H9 (cell line): ENCODE data around the gene CRHR1. TPM values are rescaled to one million over a fixed set of nuclear protein-coding genes. Genes with fewer than 3 reads are reported as not detected.

Experiments used
- DNase-seq: peaks from one replicate; pipeline ENCODE4 v3.0.0-alpha.2; 2017
- H2AFZ ChIP-seq: one replicate; pipeline ENCODE4 v1.6.1; 2013; ENCODE audit warnings: mild to moderate bottlenecking, low read length, control low read depth, moderate library complexity
- H2AK5ac ChIP-seq: 2 replicates; pipeline ENCODE4 v1.6.1; 2013; ENCODE audit warnings: low read length, control low read depth, mixed read lengths; ENCODE audit not compliant: insufficient read length
- H2BK120ac ChIP-seq: one replicate; pipeline ENCODE4 v1.6.1; 2013; ENCODE audit warnings: low read depth, mild to moderate bottlenecking, low read length, control low read depth, inconsistent platforms; ENCODE audit not compliant: poor library complexity, severe bottlenecking
- H2BK12ac ChIP-seq: 2 replicates; pipeline ENCODE4 v1.6.1; 2013; ENCODE audit warnings: low read length, control low read depth, mixed read lengths, low read depth; ENCODE audit not compliant: insufficient read length
- H2BK15ac ChIP-seq: 2 replicates; pipeline ENCODE4 v1.6.1; 2013; ENCODE audit warnings: low read depth, low read length, control low read depth
- H2BK20ac ChIP-seq: one replicate; pipeline ENCODE4 v1.6.1; 2013; ENCODE audit warnings: low read depth, mild to moderate bottlenecking, low read length, control low read depth, inconsistent platforms; ENCODE audit not compliant: poor library complexity, severe bottlenecking
- H2BK5ac ChIP-seq: 2 replicates; pipeline ENCODE4 v1.6.1; 2013; ENCODE audit warnings: low read length, control low read depth, mixed read lengths; ENCODE audit not compliant: insufficient read length
- H3K14ac ChIP-seq: 2 replicates; pipeline ENCODE4 v1.6.1; 2013; ENCODE audit warnings: low read length, control low read depth; ENCODE audit not compliant: insufficient read depth
- H3K18ac ChIP-seq: 2 replicates; pipeline ENCODE4 v1.6.1; 2013; ENCODE audit warnings: low read depth, mild to moderate bottlenecking, mixed read lengths, low read length, control low read depth; ENCODE audit not compliant: insufficient read length
- H3K23ac ChIP-seq: 2 replicates; pipeline ENCODE4 v1.6.1; 2013; ENCODE audit warnings: low read length, control low read depth, mixed read lengths, low read depth; ENCODE audit not compliant: insufficient read length
- H3K23me2 ChIP-seq: 2 replicates; pipeline ENCODE4 v1.6.1; 2013; ENCODE audit warnings: low read depth, mild to moderate bottlenecking, mixed read lengths, low read length, control low read depth; ENCODE audit not compliant: insufficient read length, poor library complexity, severe bottlenecking
- H3K27ac ChIP-seq: 2 replicates; pipeline ENCODE4 v1.5.1; 2013; ENCODE audit warnings: low read length, control low read depth, mixed read lengths, low read depth; ENCODE audit not compliant: insufficient read length
- H3K27me3 ChIP-seq: 2 replicates; pipeline ENCODE4 v1.6.1; 2013; ENCODE audit warnings: low read length, control low read depth, inconsistent platforms; ENCODE audit not compliant: insufficient read depth
- H3K4ac ChIP-seq: 2 replicates; pipeline ENCODE4 v1.6.1; 2013; ENCODE audit warnings: low read depth, mild to moderate bottlenecking, control low read depth, inconsistent platforms, low read length, moderate library complexity
- H3K4me1 ChIP-seq: 2 replicates; pipeline ENCODE4 v1.6.1; 2013; ENCODE audit warnings: low read length, control low read depth, inconsistent platforms; ENCODE audit not compliant: insufficient read depth
- H3K4me2 ChIP-seq: 2 replicates; pipeline ENCODE4 v1.6.1; 2013; ENCODE audit warnings: low read length, control low read depth, mixed read lengths; ENCODE audit not compliant: insufficient read length, insufficient read depth
- H3K56ac ChIP-seq: 2 replicates; pipeline ENCODE4 v1.6.1; 2013; ENCODE audit warnings: low read depth, mild to moderate bottlenecking, mixed read lengths, low read length, control low read depth; ENCODE audit not compliant: insufficient read length
- H3K79me1 ChIP-seq: 2 replicates; pipeline ENCODE4 v1.6.1; 2013; ENCODE audit warnings: low read depth, mild to moderate bottlenecking, moderate library complexity, low read length, control low read depth, inconsistent platforms; ENCODE audit not compliant: insufficient read depth, poor library complexity, severe bottlenecking
- H3K79me2 ChIP-seq: 2 replicates; pipeline ENCODE4 v1.6.1; 2013; ENCODE audit warnings: low read length, control low read depth, inconsistent platforms; ENCODE audit not compliant: insufficient read depth
- H3K9ac ChIP-seq: 2 replicates; pipeline ENCODE4 v1.6.1; 2013; ENCODE audit warnings: low read length, control low read depth, mixed read lengths; ENCODE audit not compliant: insufficient read length; ENCODE audit errors: extremely low read depth
- H3K9me3 ChIP-seq: one replicate; pipeline ENCODE4 v1.6.1; 2013; ENCODE audit warnings: low read depth, low read length, inconsistent platforms; ENCODE audit not compliant: control insufficient read depth
- H3T11ph ChIP-seq: one replicate; pipeline ENCODE4 v1.6.1; 2013; ENCODE audit warnings: mild to moderate bottlenecking, low read length, control low read depth, inconsistent platforms
- H4K20me1 ChIP-seq: one replicate; pipeline ENCODE4 v1.6.1; 2013; ENCODE audit not compliant: control insufficient read depth, insufficient read length, insufficient read depth
- H4K5ac ChIP-seq: 2 replicates; pipeline ENCODE4 v1.6.1; 2013; ENCODE audit warnings: low read depth, mild to moderate bottlenecking, mixed read lengths, low read length, control low read depth; ENCODE audit not compliant: insufficient read length
- H4K8ac ChIP-seq: replicated peaks from 2 replicates; pipeline ENCODE4 v1.6.1; 2013; ENCODE audit warnings: low read length, control low read depth, mixed read lengths, low read depth; ENCODE audit not compliant: insufficient read length
- H4K91ac ChIP-seq: 2 replicates; pipeline ENCODE4 v1.6.1; 2013; ENCODE audit warnings: low read depth, mild to moderate bottlenecking, moderate library complexity, mixed read lengths, low read length, control low read depth; ENCODE audit not compliant: insufficient read length
- H3K27ac Mint-ChIP-seq, 3 experiments: 2 replicates in 2 of 3; 3 replicates in 1 of 3; pipeline ENCODE4 v1.8.0; 2020 to 2021; ENCODE audit warnings: mixed read lengths in 3 of 3, mild to moderate bottlenecking in 1 of 3, moderate library complexity in 1 of 3
- H3K27me3 Mint-ChIP-seq: 2 replicates; pipeline ENCODE4 v1.8.0; 2021; ENCODE audit warnings: low read depth, mild to moderate bottlenecking, moderate library complexity, mixed read lengths
- H3K36me3 Mint-ChIP-seq, 3 experiments: 2 replicates in 2 of 3; 3 replicates in 1 of 3; pipeline ENCODE4 v1.8.0; 2020 to 2021; ENCODE audit warnings: low read depth in 3 of 3, mixed read lengths in 3 of 3; ENCODE audit not compliant: insufficient read depth in 1 of 3
- H3K4me1 Mint-ChIP-seq, 2 experiments: 2 replicates each; pipeline ENCODE4 v1.8.0; 2020; ENCODE audit warnings: mixed read lengths in 2 of 2
- H3K4me3 Mint-ChIP-seq, 2 experiments: 2 replicates in 1 of 2; 3 replicates in 1 of 2; pipeline ENCODE4 v1.8.0; 2020 to 2021; ENCODE audit warnings: mild to moderate bottlenecking in 2 of 2, mixed read lengths in 2 of 2, moderate library complexity in 1 of 2
- H3K9me3 Mint-ChIP-seq, 2 experiments: 2 replicates in 1 of 2; 3 replicates in 1 of 2; pipeline ENCODE4 v1.8.0; 2020; ENCODE audit warnings: mild to moderate bottlenecking in 2 of 2, mixed read lengths in 2 of 2, moderate library complexity in 1 of 2
- WGBS: extraction: QIAGEN DNeasy Blood & Tissue Kit; methylation state at CpG from one replicate; pipeline ENCODE4 v1.1.7; 2013; ENCODE audit warnings: missing lambda C conversion rate, low lambda C conversion rate, mixed read lengths; ENCODE audit not compliant: insufficient read length; ENCODE audit errors: extremely low coverage; 5-methylcytosine and 5-hydroxymethylcytosine counted together
- total RNA-seq: library from RNA; stranded (reverse); gene quantifications from 2 replicates; pipeline ENCODE4 v1.2.1, GENCODE V29; 2021
- TF ChIP-seq, protein P1 (sequence below): fragments of 200-600 bp; sonication (generic); conservative IDR thresholded peaks from 3 replicates; pipeline ENCODE4 v1.8.0; 2021; ENCODE audit warnings: antibody characterized with exemption, mild to moderate bottlenecking

CRHR1 gene
- total RNA-seq, 1 experiment from 2014 or later, result 0.52 TPM

DNA sequence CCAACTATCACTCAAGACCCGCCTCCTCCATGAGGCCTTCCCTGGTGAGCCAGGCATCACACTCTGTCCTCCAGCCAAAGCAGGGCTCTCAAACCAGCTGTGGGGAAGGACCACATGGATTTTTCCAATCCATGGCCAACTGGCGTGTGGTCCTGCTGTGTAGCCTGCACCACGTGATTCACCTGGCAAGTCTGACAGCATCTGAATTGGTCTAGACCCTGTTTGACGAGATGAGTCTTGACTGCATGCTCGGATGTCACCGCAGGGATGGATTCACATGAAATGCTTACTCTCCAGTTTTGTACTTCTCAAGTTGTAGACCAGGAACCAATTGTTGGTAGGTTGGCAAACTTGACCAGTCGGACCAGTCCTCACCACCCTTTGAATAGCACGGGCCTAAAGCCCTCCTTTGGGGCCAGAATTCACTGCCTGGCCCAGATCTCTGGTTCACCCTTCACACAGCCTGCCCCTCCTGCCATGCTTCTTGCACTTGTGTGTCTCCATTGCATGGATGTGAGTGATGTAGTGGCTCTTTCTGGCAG is 9.9 kb downstream of the CRHR1 start:
- Histone ChIP-seq H2AFZ (no peak overlapping the region), H3K4me1 (no peaks in the 10 kb centered on the region), H3K18ac (no peak overlapping the region), H3K9me3 (no peaks in the 10 kb centered on the region), H4K8ac (no peak overlapping the region), H3K79me1 (no peaks in the 10 kb centered on the region), H3K79me2 (no peaks in the 10 kb centered on the region), H2BK20ac (no peak overlapping the region), H3K14ac (no peak overlapping the region), H3K23me2 (no peaks in the 10 kb centered on the region), H4K5ac (no peak overlapping the region), H3T11ph (no peak overlapping the region), H4K91ac (no peak overlapping the region), H2BK5ac (no peak overlapping the region), H3K4ac (no peak overlapping the region), H2BK12ac (no peak overlapping the region), H3K23ac (no peak overlapping the region), H3K4me2 (no peak overlapping the region), H2BK120ac (no peak overlapping the region), H4K20me1 (no peaks in the 10 kb centered on the region), H2AK5ac (no peak overlapping the region), H3K56ac (no peak overlapping the region), H3K27me3 (no peaks in the 10 kb centered on the region; the same call in 1 of the 2 replicates), H3K9ac (no peak overlapping the region), H3K27ac (no peak overlapping the region), H2BK15ac (no peak overlapping the region)
- Mint-ChIP-seq H3K27me3 (peaks cover 69% of the 10 kb centered on the region), H3K4me3 (no peak overlapping the region), H3K27ac (no peak overlapping the region), H3K4me1 (peaks cover 15 to 48% of the 10 kb centered on the region in 2 experiments), H3K9me3 (no peaks in the 10 kb centered on the region), H3K36me3 (no peaks in the 10 kb centered on the region; a peak in 2 of 7 replicates)
- TF ChIP-seq, protein P1, sequence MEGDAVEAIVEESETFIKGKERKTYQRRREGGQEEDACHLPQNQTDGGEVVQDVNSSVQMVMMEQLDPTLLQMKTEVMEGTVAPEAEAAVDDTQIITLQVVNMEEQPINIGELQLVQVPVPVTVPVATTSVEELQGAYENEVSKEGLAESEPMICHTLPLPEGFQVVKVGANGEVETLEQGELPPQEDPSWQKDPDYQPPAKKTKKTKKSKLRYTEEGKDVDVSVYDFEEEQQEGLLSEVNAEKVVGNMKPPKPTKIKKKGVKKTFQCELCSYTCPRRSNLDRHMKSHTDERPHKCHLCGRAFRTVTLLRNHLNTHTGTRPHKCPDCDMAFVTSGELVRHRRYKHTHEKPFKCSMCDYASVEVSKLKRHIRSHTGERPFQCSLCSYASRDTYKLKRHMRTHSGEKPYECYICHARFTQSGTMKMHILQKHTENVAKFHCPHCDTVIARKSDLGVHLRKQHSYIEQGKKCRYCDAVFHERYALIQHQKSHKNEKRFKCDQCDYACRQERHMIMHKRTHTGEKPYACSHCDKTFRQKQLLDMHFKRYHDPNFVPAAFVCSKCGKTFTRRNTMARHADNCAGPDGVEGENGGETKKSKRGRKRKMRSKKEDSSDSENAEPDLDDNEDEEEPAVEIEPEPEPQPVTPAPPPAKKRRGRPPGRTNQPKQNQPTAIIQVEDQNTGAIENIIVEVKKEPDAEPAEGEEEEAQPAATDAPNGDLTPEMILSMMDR, result no peak
- DNase-seq, result no peak
- WGBS, result no CpG with 5 or more reads among the region's 8 CpGs
